T-helper 2 cell treated with Interferon-gamma antibody and Interleukin-4, amounts not matched to agents 5 μg/mL and 100 μg/mL, for 36 hours (primary cell): ENCODE results near the gene CLEC17A.

ENCODE experiments used
- DNase-seq: peaks from one replicate; pipeline ENCODE4 v3.0.0; 2021; ENCODE audit warnings: low spot score
- H3K27ac Mint-ChIP-seq: one replicate; pipeline ENCODE4 v1.8.0; 2021; ENCODE audit warnings: mild to moderate bottlenecking, mixed read lengths
- H3K27me3 Mint-ChIP-seq: one replicate; pipeline ENCODE4 v1.8.0; 2021; ENCODE audit warnings: low read depth, mixed read lengths
- H3K36me3 Mint-ChIP-seq: one replicate; pipeline ENCODE4 v1.8.0; 2021; ENCODE audit warnings: low read depth, mixed read lengths
- H3K4me1 Mint-ChIP-seq: one replicate; pipeline ENCODE4 v1.8.0; 2021; ENCODE audit warnings: low read depth, mixed read lengths
- H3K4me3 Mint-ChIP-seq: one replicate; pipeline ENCODE4 v1.8.0; 2022; ENCODE audit warnings: mild to moderate bottlenecking, moderate library complexity, mixed read lengths
- H3K9me3 Mint-ChIP-seq: one replicate; pipeline ENCODE4 v1.8.0; 2021; ENCODE audit warnings: mixed read lengths

CLEC17A gene

DNA sequence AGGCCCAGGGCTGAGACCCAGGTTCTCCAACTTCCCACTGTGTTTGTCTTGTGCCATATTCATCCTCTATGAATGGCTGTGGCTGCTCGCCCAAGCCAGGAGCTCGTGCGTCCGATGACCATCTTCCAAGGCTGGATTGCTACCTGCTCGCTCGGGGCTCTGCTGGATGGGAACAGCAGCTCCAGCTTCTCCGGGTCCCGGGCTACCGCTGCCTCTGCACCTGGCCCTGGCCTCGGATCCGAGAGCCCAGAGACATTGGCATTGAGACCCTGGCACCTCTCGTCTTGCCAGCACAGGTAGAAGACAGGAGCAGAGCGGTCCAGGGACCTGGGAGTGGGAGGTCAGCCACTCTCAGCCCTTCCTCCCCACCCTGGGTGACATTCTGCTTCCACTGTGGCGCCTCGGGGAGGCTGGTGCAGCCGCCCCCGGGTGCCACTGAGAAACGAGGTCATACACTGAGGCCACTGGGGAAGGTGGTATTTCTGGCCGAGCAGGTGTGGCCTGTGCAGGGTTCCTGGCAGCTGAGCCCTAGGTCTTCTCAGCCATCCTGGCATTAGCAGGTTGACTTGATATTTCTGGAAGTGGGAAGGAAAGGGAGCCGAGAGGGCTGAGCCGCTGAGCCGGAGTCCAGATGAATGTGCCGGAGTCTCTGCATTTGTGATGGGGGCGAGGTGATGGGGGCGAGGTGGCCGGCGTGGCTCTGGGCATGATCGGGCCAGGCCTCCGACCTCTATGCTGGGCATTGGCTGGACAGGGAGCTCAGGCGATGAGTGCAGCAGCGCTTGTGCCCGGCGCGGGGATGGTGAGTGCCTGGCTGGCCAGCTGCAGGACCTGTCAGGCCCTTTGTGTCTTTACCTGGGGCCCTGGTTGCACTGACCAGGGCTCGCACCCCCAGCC lies 29.6 kb upstream of the CLEC17A start:
- DNase-seq = no peak
- Mint-ChIP-seq H3K4me1 (peaks cover 19% of the 10 kb centered on the region), H3K27ac (no peak overlapping the region), H3K9me3 (no peaks in the 10 kb centered on the region), H3K27me3 (no peaks in the 10 kb centered on the region), H3K4me3 (no peak overlapping the region), H3K36me3 (peaks cover 5% of the 10 kb centered on the region)

DNA sequence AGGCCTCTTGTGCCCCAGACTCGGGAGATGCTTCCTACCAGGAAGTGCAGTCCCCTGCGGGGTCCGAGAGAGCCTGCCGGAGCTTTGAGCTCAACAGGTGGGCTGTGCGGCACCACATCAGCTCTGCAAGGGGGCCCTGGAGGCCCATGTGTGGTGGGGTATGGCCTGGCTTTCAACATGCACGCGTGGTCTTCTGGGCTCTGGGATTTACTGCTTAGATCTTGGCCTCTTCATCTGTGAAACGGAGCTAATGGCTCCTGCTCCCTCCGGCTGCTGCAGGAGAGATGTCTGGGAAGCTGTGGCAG lies 29.0 kb upstream of the CLEC17A start:
- Mint-ChIP-seq H3K9me3 (no peaks in the 10 kb centered on the region), H3K36me3 (peaks cover 5% of the 10 kb centered on the region), H3K4me3 (no peak overlapping the region), H3K4me1 (peaks cover 19% of the 10 kb centered on the region), H3K27me3 (no peaks in the 10 kb centered on the region), H3K27ac (no peak overlapping the region)
- no peak for DNase-seq

DNA sequence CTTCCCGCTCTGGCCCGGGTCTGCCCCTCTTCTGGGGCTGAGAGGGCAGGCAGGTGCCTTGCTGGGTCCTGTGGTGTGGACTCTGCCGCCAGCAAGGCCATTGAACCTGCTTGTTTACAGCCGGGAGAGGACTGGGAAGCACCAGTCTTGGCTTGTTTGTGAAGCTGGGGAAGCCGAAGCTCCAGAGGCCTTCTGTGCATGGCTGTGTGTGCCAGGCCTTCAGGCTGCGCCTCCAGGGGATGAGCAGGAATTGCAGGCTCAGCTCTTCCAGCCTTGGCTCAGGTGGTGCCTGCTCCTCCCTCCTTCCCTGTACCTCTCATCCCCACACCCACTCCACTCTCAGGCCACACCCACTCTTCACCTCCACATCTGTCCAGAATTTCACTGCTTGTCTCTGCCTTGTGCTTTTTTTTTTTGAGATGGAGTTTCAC lies 28.5 kb upstream of the CLEC17A start:
- Mint-ChIP-seq H3K27me3 (no peaks in the 10 kb centered on the region), H3K4me3 (no peak overlapping the region), H3K9me3 (no peaks in the 10 kb centered on the region), H3K4me1 (peaks cover 19% of the 10 kb centered on the region), H3K36me3 (peaks cover 5% of the 10 kb centered on the region), H3K27ac (no peak overlapping the region)
- DNase-seq = no peak

DNA sequence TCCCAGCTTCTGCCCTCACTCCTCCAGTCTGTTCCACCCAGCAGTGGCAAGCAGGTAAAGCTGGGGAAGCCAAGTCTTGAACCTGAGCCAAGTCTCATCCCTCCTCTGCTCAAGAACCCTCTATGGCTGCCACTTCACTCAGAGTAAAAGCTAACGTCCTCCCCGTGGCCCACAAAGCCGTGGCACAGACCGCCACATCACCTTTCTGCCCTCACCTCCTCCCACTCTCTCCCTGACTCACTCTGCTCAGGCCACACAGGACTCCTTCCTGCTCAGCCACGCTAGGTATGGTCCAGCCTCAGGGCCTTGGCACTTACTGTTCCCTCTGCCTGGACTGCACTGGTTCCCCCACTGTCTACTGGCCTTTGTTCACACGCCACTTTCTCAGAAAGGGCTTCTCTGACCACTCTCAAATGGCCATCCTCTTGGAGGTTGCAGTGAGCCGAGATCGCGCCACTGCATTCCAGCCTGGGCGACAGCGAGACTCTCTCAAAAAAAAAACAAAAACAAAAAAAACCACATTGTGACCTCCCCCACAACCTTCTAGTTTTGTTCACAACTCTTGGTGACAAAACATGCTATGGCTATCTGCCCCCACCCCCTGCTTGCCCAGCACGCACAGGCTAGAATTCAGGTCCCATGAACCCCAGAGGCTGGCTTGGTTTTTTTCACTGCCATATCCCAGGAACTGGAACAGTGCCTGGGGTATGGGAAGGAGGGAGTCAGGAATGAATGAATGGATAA lies 26.8 kb upstream of the CLEC17A start:
- no peak for DNase-seq
- H3K27me3 Mint-ChIP-seq = no peaks in the 10 kb centered on the region
- H3K4me1 Mint-ChIP-seq = peaks cover 20% of the 10 kb centered on the region
- peaks cover 4% of the 10 kb centered on the region for H3K36me3 Mint-ChIP-seq
- H3K9me3 Mint-ChIP-seq = no peaks in the 10 kb centered on the region
- no peak overlapping the region for H3K4me3 Mint-ChIP-seq
- no peak overlapping the region for H3K27ac Mint-ChIP-seq

DNA sequence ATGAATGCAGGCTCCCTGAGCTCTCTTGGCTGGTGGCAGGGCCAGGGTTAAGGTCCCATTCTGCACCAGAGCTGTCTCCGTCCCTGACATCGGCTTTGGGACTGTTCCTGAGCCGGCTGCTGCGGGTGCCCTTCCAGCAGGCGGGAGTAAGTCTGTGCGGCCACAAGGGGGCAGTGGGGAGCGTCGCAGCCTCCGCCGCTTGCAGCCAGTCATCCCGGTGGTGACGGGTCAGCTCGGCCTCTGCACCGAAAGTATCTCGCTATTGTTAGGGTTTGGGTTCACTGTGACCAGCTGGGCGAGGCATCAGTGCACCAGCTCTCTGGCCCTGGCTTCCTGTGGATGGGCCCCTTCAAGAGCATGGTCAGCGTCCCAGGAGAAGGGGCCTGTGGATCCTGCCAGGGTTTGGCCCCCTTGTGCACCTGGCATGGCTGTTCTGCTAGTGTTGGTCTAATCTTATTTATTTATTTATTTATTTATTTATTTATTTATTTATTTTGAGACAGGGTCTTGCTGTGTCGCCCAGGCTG lies 26.2 kb upstream of the CLEC17A start:
- H3K9me3 Mint-ChIP-seq = no peaks in the 10 kb centered on the region
- H3K27ac Mint-ChIP-seq = no peak overlapping the region
- peak overlapping the region; percentile 32 for H3K4me3 Mint-ChIP-seq
- peaks cover 4% of the 10 kb centered on the region for H3K36me3 Mint-ChIP-seq
- DNase-seq = peak; percentile 69
- peaks cover 14% of the 10 kb centered on the region for H3K4me1 Mint-ChIP-seq
- no peaks in the 10 kb centered on the region for H3K27me3 Mint-ChIP-seq

DNA sequence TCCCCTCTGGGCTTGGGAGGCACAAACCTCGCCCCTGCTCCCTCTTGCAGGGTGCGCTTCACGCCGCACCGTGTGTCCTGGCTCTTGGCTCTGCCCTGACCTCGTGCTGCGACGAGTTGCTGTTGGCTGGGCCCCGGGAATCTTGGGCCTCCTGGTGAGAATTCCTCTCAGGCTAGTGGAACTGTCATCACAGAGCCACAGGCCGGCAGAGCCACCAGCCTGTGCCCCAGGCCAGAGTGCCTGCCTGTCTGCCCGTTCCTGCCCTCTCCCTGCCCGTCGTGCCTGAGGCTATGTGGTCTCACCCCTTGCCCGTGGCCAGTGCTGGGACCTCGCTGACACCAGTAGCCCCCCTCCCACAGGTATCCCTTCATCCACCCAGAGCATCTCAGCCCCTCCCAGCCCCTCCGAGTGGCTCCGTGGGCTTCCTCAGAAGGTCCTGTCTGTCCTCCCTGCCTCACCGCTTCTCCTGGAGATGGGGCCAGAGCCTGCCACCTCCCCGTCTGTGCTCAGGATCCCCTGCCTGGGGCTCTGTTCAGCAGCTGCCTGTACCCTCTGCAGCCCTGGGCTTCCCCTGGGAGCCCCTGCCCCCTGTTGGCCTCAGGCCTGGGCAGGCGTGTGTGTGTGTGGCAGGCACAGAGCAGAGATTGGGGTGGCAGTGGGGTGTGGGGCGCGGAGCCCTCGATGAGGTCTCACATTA lies 24.4 kb upstream of the CLEC17A start:
- peaks cover 12% of the 10 kb centered on the region for H3K4me1 Mint-ChIP-seq

DNA sequence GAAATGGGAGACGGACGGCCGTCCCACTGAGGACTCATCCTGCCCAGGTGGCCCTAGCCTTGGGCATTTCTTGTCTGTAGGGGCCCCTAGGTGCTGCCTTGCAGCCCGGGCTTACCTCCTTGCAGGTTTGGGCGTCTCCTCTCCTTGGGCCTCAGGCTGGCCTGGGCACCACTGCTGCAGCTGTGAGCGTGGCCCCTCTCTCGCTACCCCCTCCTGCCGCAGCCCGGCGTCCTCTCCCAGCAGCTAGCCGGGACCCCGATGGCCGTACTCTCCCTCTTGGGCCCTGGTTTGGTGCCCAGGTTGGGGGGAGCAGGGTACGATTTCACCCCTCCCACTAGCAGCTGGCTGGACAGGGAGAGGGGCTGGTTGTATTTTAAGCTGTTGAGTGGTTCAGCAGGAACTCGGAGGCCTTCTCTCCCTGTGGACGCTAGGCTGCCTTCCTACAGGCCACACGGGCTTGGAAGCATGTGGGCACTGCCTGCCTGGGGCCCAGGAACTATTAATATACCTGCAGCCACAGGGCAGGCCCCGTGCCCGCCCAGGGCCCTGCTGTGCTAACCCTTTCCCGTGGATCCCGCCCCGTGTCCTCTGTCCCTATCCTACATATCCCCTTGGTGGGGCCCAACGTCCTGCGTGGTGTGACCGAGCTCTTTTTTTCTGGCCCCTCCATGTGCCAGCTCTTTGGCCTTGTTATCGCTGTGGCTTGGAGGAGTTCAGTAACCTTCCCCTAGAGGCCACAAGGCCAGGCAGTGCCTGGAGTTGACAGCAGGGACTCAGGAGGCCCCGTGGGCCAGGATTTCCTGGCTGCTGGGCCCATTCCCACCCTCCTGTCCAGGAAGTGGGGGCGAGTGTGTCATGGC lies 22.7 kb upstream of the CLEC17A start:
- Mint-ChIP-seq H3K27ac (no peak overlapping the region), H3K4me3 (no peak overlapping the region)

More for the DNA sequence above, 24.4 kb upstream of the CLEC17A start:
- no peaks in the 10 kb centered on the region for H3K9me3 Mint-ChIP-seq
- H3K4me3 Mint-ChIP-seq = no peak overlapping the region
- no peak overlapping the region for H3K27ac Mint-ChIP-seq
- H3K27me3 Mint-ChIP-seq = no peaks in the 10 kb centered on the region
- H3K36me3 Mint-ChIP-seq = peaks cover 4% of the 10 kb centered on the region
- no peak for DNase-seq

DNA sequence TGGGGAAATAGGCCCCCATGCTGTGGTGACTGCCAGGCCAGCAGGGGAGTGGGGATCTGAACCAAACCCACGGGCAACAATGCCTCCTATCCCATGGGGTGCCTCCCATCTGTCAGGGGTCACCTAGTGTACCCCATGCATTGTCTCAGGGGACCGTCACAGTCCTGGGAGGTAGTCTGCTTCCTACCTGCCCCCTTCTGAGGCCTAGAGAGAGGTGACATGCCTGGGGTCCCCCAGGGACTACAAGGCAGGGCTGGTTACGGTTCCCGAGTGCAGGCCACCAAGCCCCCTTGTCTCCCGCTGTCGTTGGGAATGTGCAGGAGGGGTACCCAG lies 22.1 kb upstream of the CLEC17A start:
- Mint-ChIP-seq H3K27ac (no peak overlapping the region), H3K27me3 (no peaks in the 10 kb centered on the region), H3K36me3 (peaks cover 9% of the 10 kb centered on the region), H3K4me3 (no peak overlapping the region), H3K9me3 (no peaks in the 10 kb centered on the region), H3K4me1 (peaks cover 12% of the 10 kb centered on the region)
- no peak for DNase-seq

More for the DNA sequence above, 22.7 kb upstream of the CLEC17A start:
- DNase-seq = no peak
- Mint-ChIP-seq H3K36me3 (peaks cover 9% of the 10 kb centered on the region), H3K9me3 (no peaks in the 10 kb centered on the region), H3K27me3 (no peaks in the 10 kb centered on the region), H3K4me1 (peaks cover 12% of the 10 kb centered on the region)

DNA sequence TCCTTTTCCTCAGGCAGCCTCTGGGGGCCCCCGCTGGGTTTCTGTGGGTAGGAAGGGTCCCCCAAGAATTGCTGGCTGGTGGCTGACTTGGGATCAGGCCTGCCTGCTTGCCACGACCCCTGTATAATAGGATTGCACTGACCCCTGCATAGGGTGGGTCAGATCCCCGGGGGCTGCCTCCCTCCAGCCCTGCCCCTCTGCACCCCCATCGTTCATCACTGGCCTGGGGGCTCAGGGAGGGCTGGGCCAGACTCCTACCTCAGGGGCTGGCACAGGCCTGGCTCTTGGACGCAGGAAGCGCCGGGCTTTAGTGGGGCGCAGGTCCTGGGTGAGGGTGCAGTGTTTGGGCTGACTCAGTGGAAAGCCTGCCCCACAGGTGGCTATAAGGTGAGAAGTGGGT lies 21.6 kb upstream of the CLEC17A start:
- Mint-ChIP-seq H3K4me1 (peaks cover 7% of the 10 kb centered on the region), H3K36me3 (peaks cover 6% of the 10 kb centered on the region), H3K27ac (no peak overlapping the region)

DNA sequence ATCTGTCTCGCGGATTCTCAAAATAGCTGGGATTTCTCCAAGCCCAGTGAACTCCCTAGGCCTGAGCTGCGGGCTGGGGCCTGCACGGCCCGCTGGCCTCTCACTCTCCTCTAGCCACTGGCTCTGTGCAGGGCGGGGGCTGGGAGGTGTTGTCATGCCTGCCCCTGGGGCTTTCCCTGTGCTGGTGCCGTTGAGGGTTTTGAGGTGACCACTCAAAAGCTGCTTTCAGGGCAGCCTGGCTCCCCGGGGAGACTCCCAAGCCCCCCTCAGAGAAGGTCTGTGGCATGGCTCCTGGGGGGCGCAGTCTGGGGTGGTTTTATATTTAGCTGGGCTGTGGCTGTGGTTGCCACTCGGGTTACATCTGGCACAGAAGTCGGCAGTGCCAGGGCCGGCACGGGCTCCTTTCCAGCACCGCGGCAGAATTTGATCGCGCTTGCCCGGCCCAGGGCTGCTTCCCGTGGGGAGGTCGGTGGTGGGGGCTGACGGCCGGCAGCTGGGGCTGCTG lies 21.0 kb upstream of the CLEC17A start:
- Mint-ChIP-seq H3K36me3 (peaks cover 6% of the 10 kb centered on the region), H3K27me3 (no peaks in the 10 kb centered on the region), H3K4me3 (no peak overlapping the region), H3K9me3 (no peaks in the 10 kb centered on the region), H3K4me1 (peaks cover 2% of the 10 kb centered on the region), H3K27ac (no peak overlapping the region)
- DNase-seq = no peak

More for the DNA sequence above, 21.6 kb upstream of the CLEC17A start:
- Mint-ChIP-seq H3K9me3 (no peaks in the 10 kb centered on the region), H3K4me3 (no peak overlapping the region), H3K27me3 (no peaks in the 10 kb centered on the region)
- DNase-seq = no peak

DNA sequence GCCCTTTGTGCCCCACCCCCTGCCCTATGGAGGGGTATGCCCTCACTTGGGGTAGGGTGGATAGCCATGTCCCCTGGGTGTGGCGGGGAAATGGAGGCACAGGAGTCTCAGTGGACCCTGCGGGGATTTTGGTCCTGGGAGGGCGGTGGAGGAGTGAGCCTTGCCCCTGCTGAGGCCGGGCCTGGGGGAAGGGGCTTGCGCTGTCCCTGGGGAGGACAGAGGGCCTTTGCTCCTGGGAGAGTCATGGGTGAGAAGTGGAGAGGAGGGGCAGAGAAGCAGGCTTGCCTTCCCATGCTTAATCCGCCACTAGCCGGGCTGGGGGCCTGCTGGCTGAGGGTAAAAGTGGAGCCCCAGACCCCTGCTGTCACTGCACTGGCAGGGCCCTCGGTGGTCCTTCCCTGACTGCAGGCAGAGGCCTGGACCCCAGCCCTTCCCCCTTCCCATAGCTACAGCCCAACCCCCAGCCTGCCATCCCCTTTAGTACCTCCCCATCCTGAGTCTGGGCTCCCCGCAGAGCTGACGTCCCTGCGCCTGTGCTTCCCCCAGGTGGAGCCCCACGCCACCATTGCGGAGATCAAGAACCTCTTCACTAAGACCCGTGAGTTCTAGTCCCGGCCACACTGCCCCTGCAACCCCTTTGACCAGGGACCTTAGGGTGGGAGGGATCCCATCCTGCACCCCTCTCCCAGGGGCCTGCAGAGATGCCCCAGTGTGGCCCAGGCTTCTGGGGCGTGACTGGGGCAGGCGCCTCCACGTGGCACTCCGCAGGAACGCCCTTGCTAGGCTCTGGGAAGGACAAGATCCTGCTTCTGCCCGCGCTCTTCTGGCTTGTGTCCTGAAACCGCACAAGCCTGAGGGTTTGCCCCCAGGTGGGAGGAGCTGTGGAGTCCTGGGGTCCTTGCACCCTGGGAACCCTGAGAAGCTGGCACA lies 20.0 kb upstream of the CLEC17A start:
- Mint-ChIP-seq H3K4me1 (peaks cover 2% of the 10 kb centered on the region), H3K36me3 (peaks cover 9% of the 10 kb centered on the region), H3K27ac (no peak overlapping the region), H3K27me3 (no peaks in the 10 kb centered on the region), H3K9me3 (no peaks in the 10 kb centered on the region), H3K4me3 (no peak overlapping the region)
- no peak for DNase-seq

DNA sequence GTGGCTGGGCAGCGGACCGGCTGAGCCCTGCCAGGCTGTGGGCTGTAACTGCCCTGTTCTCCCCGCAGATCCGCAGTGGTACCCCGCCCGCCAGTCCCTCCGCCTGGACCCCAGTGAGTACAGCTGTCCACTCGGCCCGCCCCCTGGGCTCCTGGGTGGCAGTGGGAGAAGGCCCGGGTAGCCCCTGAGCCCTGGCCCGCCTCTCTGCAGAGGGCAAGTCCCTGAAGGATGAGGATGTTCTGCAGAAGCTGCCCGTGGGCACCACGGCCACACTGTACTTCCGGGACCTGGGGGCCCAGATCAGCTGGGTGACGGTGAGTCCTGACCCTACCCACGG lies 19.3 kb upstream of the CLEC17A start:
- Mint-ChIP-seq H3K27ac (no peak overlapping the region), H3K4me1 (peaks cover 6% of the 10 kb centered on the region), H3K36me3 (peaks cover 14% of the 10 kb centered on the region), H3K27me3 (no peaks in the 10 kb centered on the region), H3K4me3 (no peak overlapping the region), H3K9me3 (no peaks in the 10 kb centered on the region)
- no peak for DNase-seq
